Measurements from ENCODE around the gene SLAIN1. TPM values are rescaled to one million over a fixed set of nuclear protein-coding genes. Genes with fewer than 3 reads are reported as not detected.

SLAIN1 gene
- total RNA-seq, 1 experiment from 2014 or later = 0.24 TPM

DNA sequence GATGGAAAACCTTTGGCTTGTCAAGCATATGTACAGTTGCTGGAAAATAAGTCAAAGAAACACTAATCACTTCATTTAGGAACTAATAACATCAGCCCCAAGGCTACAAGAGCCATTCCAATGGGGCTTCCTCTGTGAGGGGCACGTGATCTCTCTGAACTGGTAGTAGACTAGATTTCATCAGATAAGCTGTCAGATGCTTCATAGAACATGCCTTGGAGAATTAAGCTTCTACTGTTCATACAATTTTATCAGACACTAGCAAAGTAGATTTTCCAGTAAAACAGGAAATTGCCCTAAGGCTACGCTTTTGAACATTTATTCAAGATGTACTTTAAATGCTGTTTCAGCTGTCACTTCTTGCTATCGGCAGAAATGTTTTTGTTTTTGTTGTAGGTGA lies 113.4 kb downstream of the SLAIN1 start:
- no peak for DNase-seq (ENCODE audit: low spot score)
- in situ Hi-C loops (cut with HindIII; ENCODE audit: low sequenced_read_pairs) = no loop called here

- in situ Hi-C loops (cut with HindIII; ENCODE audit: low sequenced_read_pairs) = no loop called here
- no peak for DNase-seq (ENCODE audit: low spot score)
Measured at GRCh38 chr13:77811381-77811780, 113.9 kb downstream of the SLAIN1 start.

DNA sequence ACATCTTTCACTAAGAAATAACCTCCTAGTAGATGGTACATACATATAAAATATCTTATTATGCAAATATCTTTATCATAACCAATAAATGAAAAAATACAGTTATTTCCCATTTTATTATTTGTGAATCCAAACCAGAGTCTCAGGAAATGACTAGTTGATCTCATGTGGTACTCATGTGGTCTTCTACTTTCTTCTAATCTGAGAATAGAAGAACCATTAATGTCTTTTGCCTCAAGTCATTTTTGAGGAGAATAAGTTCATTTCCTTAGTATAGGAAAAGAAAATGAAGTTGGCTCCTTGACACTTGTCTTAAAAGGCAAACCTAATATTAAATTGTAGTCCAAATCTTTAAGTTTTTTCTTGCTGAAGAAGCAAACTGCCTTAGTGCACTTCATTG lies 114.5 kb downstream of the SLAIN1 start:
- no peak for DNase-seq (ENCODE audit: low spot score)
- in situ Hi-C loops (cut with HindIII; ENCODE audit: low sequenced_read_pairs) = no loop called here

Other genes starting within 250 kb of the SLAIN1 start
- not detected in 2 replicates for gene SCEL, start 162.0 kb upstream of the SLAIN1 start, total RNA-seq (2014; rRNA removed; shearing (Covaris generic))
- gene EDNRB, start 221.1 kb downstream of the SLAIN1 start, total RNA-seq (2014; rRNA removed; shearing (Covaris generic)) = not detected in 2 replicates

Data from G401 (cell line).